Stimulated activated CD4-positive, alpha-beta T cell treated with anti-CD3 and anti-CD28 coated beads, Interleukin-4, amount 100 ng/mL, for 1 hour (primary cell): ENCODE measurements around the gene CADM4.
"Not testable (repeated sequence)": the region's sequence is repeated elsewhere in the genome, so short reads cannot be mapped to it uniquely, and the experiment has no call there.

ENCODE experiments used
- DNase-seq: peaks from one replicate; pipeline ENCODE4 v3.0.0-alpha.2; 2020

CADM4 gene

DNA sequence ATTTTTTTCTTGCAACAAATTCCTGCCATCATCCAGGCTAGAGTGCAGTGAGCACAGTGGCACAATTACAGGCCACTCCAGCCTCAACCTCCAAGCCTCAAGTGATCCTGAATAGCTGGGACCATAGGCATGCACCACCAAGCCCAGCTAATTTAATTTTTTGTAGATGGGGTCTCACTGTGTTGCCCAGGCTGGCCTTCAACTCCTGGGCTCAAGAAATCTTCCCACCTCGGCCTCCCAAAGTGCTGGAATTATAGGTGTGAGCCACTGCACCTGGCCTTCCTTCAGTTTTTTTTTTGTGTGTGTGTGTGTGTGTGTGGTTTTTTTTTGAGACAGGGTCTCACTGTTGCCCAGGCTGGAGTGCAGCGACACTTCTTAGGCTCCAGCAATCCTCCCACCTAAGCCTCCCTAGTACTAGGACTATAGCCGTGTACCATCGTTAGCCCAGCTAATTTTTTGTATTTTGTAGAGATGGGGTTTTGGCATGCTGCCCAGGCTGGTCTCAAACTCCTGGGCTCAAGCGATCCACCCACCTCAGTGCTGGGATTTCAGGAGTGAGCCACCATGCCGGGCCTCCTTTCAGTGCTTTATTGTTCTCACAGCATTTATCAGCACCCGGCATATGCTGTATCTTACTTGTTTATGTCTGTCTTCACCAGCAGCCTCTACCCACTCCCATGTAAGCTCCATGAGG, 33.6 kb downstream of the CADM4 start:
- no peak for DNase-seq

DNA sequence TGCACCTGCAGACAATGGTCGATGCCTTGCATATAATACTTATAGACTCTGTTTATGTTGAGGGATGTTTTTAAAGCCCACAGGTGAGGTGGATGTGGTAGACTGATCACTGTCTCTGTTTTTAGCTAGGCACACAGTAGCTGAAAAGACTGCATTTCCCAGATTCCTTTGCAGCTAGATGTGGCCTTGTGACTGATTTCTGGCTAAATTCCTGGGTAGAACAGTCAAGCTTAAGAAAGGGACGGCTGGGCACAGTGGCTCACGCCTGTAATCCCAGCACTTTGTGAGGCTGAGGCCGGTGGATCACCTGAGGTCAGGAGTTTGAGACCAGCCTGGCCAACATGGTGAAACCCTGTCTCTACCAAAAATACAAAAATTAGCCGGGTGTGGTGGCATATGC, 39.3 kb downstream of the CADM4 start:
- not testable (repeated sequence) for DNase-seq

DNA sequence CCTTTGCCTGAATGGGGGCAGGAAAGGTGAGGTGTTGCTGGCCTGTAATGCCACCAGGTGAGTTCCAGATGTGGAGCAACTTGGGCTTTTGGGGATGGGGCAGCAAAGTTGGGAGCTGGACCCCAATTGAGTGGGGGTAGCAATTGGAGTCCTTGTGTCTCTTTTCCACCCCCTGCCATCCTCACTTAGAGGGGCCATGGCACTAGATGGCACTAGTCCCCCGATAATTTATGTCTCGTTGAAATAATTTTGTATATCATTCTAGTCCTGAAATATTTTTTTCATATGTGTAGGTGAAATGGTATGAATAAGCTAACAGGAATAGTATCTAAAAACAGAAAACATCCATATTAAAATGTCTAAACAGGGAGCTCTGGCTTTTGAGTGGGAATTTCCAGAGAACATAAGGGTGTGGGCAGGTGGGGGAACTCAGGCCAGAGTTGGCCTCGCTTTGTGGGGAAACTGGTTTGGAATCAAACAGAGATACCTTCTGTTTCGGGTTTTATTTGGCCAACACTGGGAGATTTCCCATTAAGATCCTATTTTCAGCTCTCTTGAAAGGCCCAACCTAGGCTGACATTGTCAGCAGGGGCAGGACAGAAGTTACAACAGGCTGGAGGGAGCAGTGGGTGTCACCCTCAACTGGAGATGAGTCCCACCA, 39.9 kb downstream of the CADM4 start:
- no peak for DNase-seq

DNA sequence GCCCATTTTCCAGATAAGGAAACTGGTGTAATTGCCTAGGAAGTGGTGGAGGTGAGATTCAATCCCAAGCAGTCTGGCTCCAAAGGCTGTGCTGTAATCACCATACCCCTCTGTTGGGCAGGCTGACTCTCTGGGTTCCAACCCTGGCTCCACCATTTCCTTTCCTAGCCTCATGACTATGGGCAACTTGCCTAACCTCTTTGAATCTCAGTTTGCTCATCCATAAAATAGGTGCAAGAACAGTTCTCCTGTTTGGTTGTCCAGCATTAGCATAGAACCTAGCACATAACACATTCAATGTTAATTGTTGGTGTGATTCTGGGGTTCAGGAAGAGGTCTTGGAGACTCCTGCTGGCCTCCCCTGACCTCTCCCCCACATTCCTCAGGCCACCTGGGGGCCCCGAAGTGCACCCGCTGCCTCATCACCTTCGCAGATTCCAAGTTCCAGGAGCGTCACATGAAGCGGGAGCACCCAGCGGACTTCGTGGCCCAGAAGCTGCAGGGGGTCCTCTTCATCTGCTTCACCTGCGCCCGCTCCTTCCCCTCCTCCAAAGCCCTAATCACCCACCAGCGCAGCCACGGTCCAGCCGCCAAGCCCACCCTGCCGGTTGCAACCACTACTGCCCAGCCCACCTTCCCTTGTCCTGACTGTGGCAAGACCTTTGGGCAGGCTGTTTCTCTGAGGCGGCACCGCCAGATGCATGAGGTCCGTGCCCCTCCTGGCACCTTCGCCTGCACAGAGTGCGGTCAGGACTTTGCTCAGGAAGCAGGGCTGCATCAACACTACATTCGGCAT, 41.0 kb downstream of the CADM4 start:
- DNase-seq: no peak

GRCh38 chr19:43597876-43598275, 41.8 kb downstream of the CADM4 start:
- no peak for DNase-seq

DNA sequence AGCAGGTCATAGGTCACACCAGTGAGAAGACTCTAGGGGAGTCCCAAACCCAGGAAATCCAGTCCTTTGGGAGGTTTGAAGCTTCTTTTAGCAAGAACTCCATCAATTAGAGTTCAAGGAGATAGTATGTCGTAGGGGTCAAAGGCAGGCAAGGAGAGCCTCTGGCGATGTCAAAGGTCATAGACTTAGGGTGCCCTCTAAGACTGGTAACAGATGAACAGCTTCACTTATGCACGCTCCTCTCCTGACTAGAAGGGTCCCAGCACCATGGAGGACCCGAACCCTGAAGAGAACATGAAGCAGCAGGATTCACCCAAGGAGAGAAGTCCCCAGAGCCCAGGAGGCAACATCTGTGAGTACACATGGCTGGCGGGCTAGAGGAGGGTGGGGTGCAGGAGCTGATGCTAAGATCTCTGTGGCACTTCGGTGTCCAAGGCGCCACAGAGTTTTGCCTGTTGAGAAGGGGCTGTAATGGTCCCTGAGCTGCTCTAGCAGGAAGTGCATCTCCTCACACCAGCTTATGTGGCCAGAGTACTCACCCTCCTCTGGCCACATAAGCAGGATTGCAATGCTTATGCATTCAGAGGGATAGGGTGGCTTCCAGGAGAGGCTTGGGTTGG, 42.7 kb downstream of the CADM4 start:
- DNase-seq: no peak

GRCh38 chr19:43595999-43596841, 43.4 kb downstream of the CADM4 start, which contains the start of the genes IRGQ and ZNF576:
Gene IRGQ, minus strand, starts transcription at chr19:43596134. Its CDS starts 796 bp downstream, at chr19:43595338.
Gene ZNF576, plus strand, starts transcription at chr19:43596595. Its CDS starts 514 bp downstream, at chr19:43597109.
- peak; percentile 100 for DNase-seq

DNA sequence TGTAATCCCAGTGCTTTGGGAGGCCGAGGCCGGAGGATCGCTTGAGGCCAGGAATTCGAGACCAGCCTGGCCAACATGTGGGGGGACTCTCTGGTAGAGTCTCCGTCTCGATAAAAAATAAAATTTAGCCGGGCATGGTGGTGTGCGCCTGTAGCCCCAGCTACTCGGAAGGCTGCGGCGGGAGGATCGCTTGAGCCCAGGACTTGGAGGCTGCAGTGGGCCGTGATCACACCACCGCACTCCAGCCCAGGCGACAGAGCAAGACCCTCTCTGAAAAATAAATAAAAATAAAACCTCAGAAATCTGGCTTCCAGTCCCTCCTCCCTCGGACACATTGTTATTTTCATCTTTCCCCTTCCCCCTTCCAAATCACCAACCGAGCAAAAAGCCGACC, 44.0 kb downstream of the CADM4 start:
- DNase-seq: peak; percentile 32

DNA sequence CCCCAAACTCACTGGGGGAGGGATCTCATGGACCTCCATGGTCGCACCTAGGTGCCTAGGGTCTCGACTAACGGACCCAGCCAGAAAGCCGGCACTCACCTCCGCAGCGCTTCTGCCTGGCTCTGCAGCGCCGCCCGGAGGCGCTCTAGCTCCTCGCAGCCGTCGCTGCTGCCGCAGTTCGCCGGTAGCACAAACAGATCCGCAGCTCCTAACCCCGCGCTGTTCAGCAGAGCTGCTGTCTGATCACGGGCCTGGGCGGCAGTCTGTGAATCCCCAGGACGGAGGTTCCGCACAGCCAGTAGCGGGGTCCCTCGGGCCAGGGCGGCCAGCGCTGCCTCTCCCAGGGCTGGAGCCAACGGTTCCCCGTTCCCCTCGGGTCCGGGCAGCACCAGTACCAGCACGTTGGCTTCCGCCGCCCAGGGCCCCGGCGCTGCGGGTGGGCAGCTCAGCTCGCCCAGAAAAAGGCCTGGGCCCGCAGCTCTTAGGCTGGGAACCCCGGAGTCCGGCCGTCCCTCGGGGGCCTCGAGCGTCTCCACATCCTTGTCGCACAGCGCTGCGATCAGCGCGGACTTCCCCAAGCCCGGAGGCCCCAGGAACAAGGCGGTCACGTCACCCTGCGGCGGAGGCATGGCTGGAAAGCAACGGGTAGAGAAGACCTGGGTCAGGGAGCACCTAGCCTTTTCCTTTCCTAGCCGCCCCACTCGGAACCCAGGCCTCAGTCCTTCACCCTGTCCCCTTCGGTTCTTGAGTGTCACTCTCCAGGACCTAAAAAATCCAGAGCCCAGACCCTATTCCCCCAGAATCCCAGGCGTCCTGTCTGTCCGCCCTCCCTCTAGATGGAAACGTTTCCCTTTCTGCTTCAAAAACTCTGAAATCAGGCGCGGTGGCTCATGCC, 44.7 kb downstream of the CADM4 start:
- peak; percentile 73 for DNase-seq

DNA sequence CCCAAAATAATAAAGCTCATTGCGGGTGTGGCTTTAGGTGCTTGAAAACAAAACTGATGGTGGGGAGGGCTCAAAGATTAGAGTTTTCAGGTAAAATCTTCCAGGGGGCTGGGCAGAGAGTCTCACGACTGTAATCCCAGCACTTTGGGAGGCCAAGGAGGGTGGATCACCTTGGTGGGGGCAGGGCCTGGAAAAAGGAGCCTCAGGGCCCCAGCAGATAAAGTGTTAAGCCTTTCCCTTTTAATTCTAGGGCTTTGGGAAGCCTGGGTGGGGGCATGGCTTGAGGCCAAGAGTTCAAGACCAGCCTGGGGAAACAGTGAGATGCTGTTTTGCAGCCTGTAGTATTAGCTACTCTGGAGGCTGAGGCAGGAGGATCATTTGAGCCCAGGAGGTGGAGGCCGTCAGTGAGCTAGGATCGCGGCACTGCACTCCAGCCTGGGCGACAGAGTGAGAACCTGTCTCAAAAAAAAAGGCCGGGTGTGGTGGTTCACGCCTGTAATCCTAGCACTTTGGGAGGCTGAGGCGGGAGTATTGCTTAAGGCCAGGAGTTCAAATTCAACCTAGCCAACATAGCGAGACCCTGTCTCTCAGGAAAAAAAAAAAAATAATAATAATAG, 45.5 kb downstream of the CADM4 start:
- DNase-seq: no peak

DNA sequence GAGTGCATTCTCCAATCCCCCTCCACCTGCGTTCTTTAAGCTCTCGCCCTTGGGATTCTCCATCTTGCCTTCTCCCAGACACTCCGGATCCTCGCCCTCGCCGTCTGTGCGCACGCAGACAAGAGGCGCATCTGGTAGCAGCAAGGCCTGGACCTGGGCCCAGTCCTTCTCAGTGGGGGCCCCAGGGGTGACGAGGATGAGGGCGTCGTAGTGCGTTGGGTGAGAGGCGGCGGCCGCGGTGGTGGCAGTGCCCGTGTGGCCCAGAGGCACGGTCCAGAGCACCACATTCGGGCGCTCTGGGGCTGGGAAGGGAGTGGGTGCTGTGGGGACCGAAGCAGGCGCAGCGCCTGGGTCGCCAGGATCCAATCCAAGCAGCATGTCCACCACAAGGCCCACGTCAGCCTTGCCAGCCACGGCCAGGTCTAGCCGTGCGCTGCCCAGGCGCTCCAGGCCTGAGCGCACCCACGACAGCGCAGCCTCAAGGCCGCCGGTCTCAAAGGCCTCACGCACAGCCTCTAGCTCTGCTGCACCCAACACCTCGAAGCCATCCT, 46.8 kb downstream of the CADM4 start:
- DNase-seq: no peak

DNA sequence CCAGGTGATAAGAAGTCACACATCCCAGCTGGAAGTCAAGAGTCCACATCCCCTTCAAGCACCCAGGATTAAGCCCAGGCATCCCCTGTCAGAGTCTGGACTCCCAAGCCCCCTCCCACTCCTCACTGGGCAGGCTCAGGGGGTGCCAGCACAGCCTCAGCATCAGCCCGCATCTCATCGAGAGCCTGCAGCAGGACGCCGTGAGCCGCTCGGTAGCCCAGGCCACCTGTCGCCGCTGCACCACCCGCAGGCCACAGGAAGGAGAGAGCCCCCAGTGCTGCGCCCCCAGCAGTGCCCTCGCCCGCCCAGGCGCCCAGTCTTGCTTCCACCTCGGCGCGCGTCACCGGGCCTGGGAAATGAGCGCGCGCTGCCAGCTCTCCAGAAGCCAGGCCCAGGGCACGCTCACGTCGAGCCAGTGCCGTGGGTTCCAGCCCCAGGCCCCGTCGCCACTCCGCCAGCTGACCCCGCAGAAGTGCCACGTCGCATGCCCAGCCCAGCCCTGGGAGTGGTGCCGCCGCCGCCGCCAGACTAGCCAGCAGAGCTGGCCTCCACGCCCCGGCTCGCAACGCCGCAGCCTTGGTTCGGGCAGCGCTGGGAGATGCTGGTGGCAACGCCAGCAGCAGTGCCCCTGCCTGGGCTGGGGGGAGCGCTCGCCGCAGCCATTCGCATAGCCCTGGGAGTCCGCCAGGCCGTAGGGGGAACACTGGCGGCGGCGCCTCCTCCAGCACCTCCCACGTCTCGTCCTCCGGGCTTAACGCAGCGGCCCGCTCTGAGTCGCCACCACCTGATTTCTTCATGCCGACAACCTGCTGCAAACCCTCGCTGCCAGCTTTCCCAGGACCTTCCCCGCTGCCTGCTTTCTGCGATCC, 47.5 kb downstream of the CADM4 start:
- DNase-seq: no peak

DNA sequence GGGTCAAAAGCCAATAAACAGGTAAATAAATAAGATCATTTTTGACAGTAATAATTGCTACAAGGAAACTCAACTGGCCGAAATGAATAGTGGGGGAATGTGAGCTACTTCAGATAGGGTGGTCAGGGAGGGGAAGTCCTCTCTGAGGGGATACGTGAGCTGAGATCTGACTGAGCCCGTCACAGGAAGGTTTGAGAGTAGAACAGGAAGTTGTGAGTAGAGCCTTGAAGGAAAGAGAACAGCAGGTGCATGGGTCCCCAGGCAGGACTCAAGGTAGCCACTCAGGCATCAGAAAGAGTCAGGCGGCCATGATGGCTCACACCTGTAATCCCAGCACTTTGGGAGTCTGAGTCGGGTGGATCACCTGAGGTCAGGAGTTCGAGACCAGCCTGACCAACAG, 50.0 kb downstream of the CADM4 start:
- no peak for DNase-seq

- DNase-seq: no peak
These were observed 50.4 kb downstream of the CADM4 start for GRCh38 chr19:43589277-43589676.

- DNase-seq: not testable (repeated sequence)
These were observed 52.6 kb downstream of the CADM4 start for GRCh38 chr19:43587029-43587428.

DNA sequence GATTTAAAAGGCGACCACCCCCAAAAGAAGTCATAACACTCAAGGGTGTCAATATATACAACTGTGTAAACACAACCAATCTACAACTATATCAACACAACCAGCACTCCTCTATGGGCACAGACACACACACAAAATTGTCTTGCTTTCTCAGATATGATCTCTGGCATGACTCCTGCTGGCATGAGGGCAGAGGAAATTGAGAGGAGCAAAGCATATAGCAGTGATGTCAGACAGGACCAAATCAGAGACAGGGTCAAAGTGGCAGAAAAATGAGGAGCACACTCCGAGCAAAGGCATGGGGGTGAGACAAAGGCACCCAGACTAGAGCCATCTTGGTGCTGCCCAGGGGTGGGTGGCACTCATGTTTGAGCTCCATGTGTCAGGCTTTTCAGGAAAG, 53.3 kb downstream of the CADM4 start:
- no peak for DNase-seq

DNA sequence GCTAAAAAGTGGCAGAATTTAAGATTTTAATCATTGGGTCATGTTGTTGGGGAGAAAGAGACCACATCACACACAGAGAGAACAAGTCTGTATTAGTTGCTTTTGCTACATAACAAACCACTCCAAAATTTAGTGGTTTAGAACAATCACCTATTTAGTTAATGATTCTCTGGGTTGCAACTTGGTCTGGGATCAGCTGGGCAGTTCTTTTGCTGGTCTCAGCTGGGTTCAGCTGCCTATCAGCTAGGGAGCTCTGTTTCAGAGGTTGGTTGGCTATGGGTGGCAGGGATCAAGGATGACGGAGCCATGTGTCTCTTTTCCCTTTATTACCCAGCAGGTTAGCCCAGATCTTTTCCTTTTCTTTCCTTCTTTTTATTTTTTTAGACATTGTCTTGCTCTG, 55.2 kb downstream of the CADM4 start:
- DNase-seq: no peak

- DNase-seq: no peak
These were observed 57.2 kb downstream of the CADM4 start for GRCh38 chr19:43582495-43582894.

GRCh38 chr19:43581467-43581866, 58.2 kb downstream of the CADM4 start:
- no peak for DNase-seq
